PC-9 (cell line): ENCODE data around the gene REXO5.

Source experiments
- EZH2 ChIP-seq: fragments of 200-600 bp; sonication (generic); IDR thresholded peaks from 2 replicates; pipeline ENCODE4 v1.8.0; 2017; ENCODE audit warnings: antibody characterized with exemption, low read depth
- TF ChIP-seq, protein P1 (sequence below): fragments of 200-600 bp; sonication (generic); conservative IDR thresholded peaks from 2 replicates; pipeline ENCODE4 v1.6.1; 2017; ENCODE audit warnings: mixed run types, antibody characterized with exemption, mild to moderate bottlenecking, moderate library complexity

DNA sequence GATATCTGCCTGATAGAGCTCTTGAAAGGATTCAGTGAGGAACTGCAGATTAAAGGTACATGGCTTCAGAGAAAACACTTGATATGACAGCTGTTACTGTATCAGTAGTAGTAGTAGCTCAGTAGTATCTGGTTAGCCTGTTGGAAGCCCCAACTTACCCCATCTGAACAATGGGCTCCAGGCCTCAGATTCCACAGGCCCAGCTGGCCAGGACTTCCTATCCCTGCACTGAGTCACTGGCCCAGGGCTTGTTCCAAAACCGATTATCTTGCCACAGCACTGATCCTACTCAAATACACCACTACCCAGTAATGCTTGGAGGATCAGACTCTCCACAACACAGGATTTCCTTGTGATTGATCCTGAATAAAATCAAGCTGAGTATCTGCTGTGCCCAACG lies 61.3 kb downstream of the REXO5 start:
- TF ChIP-seq EZH2: no peak
- TF ChIP-seq, protein P1, sequence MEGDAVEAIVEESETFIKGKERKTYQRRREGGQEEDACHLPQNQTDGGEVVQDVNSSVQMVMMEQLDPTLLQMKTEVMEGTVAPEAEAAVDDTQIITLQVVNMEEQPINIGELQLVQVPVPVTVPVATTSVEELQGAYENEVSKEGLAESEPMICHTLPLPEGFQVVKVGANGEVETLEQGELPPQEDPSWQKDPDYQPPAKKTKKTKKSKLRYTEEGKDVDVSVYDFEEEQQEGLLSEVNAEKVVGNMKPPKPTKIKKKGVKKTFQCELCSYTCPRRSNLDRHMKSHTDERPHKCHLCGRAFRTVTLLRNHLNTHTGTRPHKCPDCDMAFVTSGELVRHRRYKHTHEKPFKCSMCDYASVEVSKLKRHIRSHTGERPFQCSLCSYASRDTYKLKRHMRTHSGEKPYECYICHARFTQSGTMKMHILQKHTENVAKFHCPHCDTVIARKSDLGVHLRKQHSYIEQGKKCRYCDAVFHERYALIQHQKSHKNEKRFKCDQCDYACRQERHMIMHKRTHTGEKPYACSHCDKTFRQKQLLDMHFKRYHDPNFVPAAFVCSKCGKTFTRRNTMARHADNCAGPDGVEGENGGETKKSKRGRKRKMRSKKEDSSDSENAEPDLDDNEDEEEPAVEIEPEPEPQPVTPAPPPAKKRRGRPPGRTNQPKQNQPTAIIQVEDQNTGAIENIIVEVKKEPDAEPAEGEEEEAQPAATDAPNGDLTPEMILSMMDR: no peak
